Osteocyte (in vitro differentiated cells): Measurements from ENCODE around the gene IVNS1ABP. TPM values are rescaled to one million over a fixed set of nuclear protein-coding genes. Genes with fewer than 3 reads are reported as not detected.
"Not testable (repeated sequence)": the region's sequence is repeated elsewhere in the genome, so short reads cannot be mapped to it uniquely, and the experiment has no call there.

Experiments used
- DNase-seq: peaks from one replicate; pipeline ENCODE4 v3.0.0; 2021; ENCODE audit warnings: mixed read lengths; ENCODE audit not compliant: unreplicated experiment; ENCODE audit errors: extremely low spot score
- H3K27ac Mint-ChIP-seq: one replicate; pipeline ENCODE4 v1.8.0; 2021; ENCODE audit warnings: mild to moderate bottlenecking, mixed read lengths; ENCODE audit not compliant: unreplicated experiment
- H3K27me3 Mint-ChIP-seq: one replicate; pipeline ENCODE4 v1.8.0; 2021; ENCODE audit warnings: mixed read lengths; ENCODE audit not compliant: unreplicated experiment
- H3K36me3 Mint-ChIP-seq: one replicate; pipeline ENCODE4 v1.8.0; 2021; ENCODE audit warnings: mixed read lengths; ENCODE audit not compliant: unreplicated experiment
- H3K4me1 Mint-ChIP-seq: one replicate; pipeline ENCODE4 v1.8.0; 2021; ENCODE audit warnings: mixed read lengths; ENCODE audit not compliant: unreplicated experiment
- H3K4me3 Mint-ChIP-seq: one replicate; pipeline ENCODE4 v1.8.0; 2021; ENCODE audit warnings: mild to moderate bottlenecking, moderate library complexity, mixed read lengths; ENCODE audit not compliant: unreplicated experiment
- H3K9me3 Mint-ChIP-seq: one replicate; pipeline ENCODE4 v1.8.0; 2021; ENCODE audit warnings: mixed read lengths; ENCODE audit not compliant: unreplicated experiment
- total RNA-seq: library from RNA; stranded (reverse); gene quantifications from 2 replicates; pipeline ENCODE4 v1.2.1, GENCODE V29; 2021
- TF ChIP-seq, protein P1 (sequence below): fragments of 200-600 bp; sonication (generic); IDR thresholded peaks from 2 replicates; pipeline ENCODE4 v1.5.0; 2021; ENCODE audit warnings: antibody characterized with exemption, mild to moderate bottlenecking, moderate library complexity

The IVNS1ABP gene
- total RNA-seq, 1 donor from 2014 or later = 130 TPM

DNA sequence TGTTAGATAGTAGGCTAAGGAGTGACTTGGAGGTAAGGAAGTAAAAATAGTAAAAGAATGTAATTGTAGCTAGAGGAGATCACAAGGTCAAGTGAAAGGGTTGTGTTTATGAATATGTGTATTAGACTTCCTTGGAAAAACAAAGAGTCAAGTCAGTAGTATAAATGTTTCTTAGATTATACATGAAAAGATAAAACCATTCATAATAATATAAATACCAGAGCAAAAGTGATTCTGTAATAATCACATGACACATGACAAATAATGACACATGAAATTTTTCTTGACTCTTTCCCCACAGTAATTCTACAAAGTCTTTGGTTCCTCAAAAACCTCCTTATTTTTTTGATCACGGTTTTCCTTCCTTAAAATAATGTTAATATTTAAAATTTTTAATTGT is 56.4 kb downstream of the IVNS1ABP start:
- Mint-ChIP-seq H3K9me3 (no peaks in the 10 kb centered on the region), H3K4me3 (no peak overlapping the region), H3K27ac (peak overlapping the region; percentile 31), H3K36me3 (no peaks in the 10 kb centered on the region), H3K27me3 (no peaks in the 10 kb centered on the region), H3K4me1 (peaks cover 18% of the 10 kb centered on the region)
- DNase-seq = no peak
- TF ChIP-seq, protein P1, sequence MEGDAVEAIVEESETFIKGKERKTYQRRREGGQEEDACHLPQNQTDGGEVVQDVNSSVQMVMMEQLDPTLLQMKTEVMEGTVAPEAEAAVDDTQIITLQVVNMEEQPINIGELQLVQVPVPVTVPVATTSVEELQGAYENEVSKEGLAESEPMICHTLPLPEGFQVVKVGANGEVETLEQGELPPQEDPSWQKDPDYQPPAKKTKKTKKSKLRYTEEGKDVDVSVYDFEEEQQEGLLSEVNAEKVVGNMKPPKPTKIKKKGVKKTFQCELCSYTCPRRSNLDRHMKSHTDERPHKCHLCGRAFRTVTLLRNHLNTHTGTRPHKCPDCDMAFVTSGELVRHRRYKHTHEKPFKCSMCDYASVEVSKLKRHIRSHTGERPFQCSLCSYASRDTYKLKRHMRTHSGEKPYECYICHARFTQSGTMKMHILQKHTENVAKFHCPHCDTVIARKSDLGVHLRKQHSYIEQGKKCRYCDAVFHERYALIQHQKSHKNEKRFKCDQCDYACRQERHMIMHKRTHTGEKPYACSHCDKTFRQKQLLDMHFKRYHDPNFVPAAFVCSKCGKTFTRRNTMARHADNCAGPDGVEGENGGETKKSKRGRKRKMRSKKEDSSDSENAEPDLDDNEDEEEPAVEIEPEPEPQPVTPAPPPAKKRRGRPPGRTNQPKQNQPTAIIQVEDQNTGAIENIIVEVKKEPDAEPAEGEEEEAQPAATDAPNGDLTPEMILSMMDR = no peak

DNA sequence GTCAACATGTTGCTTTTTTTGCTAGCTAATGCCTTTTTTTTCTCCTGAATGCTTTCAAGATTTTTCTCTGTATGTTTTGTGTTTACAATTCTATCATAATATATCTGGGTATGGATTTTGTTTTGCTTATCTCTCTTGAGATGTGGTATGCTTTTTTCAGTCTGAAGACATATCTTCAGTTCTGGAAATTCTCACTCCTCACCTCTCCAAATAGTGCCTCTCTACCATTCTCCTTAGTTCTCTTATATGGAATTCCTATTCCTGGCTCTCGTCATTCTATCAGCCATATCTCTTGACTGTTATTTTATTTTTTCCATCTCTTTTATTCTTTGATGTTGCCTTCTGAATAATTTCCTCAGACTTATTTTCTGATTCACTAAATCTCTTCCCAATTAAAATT is 58.4 kb downstream of the IVNS1ABP start:
- no peaks in the 10 kb centered on the region for H3K9me3 Mint-ChIP-seq
- H3K27me3 Mint-ChIP-seq = no peaks in the 10 kb centered on the region
- H3K36me3 Mint-ChIP-seq = no peaks in the 10 kb centered on the region
- H3K27ac Mint-ChIP-seq = no peak overlapping the region
- H3K4me1 Mint-ChIP-seq = peaks cover 18% of the 10 kb centered on the region
- TF ChIP-seq, protein P1 = no peak
- H3K4me3 Mint-ChIP-seq = no peak overlapping the region
- DNase-seq = no peak

DNA sequence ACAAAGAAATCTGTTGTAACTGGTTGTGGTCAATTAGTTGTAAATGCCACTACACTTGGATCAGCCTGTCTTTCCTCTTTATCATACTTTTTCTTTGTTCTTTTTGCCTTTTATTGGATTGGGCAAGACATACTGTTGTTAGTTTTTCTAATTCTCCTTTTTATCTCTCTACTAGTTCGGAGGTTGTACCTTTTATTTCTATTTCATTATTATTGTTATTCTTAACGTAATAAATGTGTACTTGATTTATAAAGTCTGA is 59.2 kb downstream of the IVNS1ABP start:
- H3K9me3 Mint-ChIP-seq = no peaks in the 10 kb centered on the region
- H3K36me3 Mint-ChIP-seq = no peaks in the 10 kb centered on the region
- no peak overlapping the region for H3K27ac Mint-ChIP-seq
- H3K4me1 Mint-ChIP-seq = peaks cover 18% of the 10 kb centered on the region
- DNase-seq = no peak
- H3K4me3 Mint-ChIP-seq = no peak overlapping the region
- no peaks in the 10 kb centered on the region for H3K27me3 Mint-ChIP-seq
- TF ChIP-seq, protein P1 = no peak

DNA sequence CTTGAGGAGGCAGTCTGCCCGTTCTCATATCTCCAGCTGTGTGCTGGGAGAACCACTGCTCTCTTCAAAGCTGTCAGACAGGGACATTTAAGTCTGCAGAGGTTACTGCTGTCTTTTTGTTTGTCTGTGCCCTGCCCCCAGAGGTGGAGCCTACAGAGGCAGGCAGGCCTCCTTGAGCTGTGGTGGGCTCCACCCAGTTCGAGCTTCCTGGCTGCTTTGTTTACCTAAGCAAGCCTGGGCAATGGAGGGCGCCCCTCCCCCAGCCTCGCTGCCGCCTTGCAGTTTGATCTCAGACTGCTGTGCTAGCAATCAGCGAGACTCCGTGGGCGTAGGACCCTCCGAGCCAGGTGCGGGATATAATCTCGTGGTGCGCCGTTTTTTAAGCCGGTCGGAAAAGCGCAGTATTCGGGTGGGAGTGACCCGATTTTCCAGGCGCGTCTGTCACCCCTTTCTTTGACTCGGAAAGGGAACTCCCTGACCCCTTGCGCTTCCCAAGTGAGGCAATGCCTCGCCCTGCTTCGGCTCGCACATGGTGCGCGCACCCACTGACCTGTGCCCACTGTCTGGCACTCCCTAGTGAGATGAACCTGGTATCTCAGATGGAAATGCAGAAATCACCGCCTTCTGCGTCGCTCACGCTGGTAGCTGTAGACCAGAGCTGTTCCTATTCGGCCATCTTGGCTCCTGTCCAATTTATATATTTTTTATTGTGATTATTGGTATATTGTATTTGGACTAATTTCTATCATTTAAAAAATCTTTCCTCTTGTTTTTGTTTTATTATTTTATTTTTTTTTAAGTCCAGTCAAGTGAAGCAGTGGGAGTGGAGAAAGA is 59.7 kb downstream of the IVNS1ABP start:
- H3K27ac Mint-ChIP-seq, H3K36me3 Mint-ChIP-seq, H3K9me3 Mint-ChIP-seq, H3K27me3 Mint-ChIP-seq, H3K4me3 Mint-ChIP-seq, DNase-seq: not testable (repeated sequence)
- peaks cover 18% of the 10 kb centered on the region for H3K4me1 Mint-ChIP-seq

DNA sequence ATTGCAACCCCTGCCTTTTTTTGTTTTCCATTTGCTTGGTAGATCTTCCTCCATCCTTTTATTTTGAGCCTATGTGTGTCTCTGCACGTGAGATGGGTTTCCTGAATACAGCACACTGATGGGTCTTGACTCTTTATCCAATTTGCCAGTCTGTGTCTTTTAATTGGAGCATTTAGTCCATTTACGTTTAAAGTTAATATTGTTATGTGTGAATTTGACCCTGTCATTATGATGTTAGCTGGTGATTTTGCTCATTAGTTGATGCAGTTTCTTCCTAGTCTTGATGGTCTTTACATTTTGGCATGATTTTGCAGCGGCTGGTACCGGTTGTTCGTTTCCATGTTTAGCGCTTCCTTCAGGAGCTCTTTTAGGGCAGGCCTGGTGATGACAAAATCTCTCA is 61.4 kb downstream of the IVNS1ABP start:
- not testable (repeated sequence) for H3K36me3 Mint-ChIP-seq, H3K4me3 Mint-ChIP-seq, H3K27ac Mint-ChIP-seq, H3K9me3 Mint-ChIP-seq, DNase-seq, H3K27me3 Mint-ChIP-seq
- peaks cover 14% of the 10 kb centered on the region for H3K4me1 Mint-ChIP-seq

DNA sequence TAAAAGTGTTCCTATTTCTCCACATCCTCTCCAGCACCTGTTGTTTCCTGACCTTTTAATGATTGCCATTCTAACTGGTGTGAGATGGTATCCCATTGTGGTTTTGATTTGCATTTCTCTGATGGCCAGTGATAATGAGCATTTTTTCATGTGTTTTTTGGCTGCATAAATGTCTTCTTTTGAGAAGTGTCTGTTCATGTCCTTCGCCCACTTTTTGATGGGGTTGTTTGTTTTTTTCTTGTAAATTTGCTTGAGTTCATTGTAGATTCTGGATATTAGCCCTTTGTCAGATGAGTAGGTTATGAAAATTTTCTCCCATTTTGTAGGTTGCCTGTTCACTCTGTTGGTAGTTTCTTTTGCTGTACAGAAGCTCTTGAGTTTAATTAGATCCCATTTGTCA is 64.6 kb downstream of the IVNS1ABP start:
- not testable (repeated sequence) for H3K9me3 Mint-ChIP-seq, H3K27me3 Mint-ChIP-seq, H3K4me1 Mint-ChIP-seq, H3K36me3 Mint-ChIP-seq, H3K27ac Mint-ChIP-seq, DNase-seq, H3K4me3 Mint-ChIP-seq

DNA sequence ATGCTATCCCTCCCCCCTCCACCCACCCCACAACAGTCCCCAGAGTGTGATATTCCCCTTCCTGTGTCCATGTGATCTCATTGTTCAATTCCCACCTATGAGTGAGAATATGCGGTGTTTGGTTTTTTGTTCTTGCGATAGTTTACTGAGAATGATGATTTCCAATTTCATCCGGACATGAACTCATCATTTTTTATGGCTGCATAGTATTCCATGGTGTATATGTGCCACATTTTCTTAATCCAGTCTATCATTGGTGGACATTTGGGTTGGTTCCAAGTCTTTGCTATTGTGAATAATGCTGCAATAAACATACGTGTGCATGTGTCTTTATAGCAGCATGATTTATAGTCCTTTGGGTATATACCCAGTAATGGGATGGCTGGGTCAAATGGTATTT is 65.1 kb downstream of the IVNS1ABP start:
- DNase-seq, H3K9me3 Mint-ChIP-seq, H3K36me3 Mint-ChIP-seq, H3K27me3 Mint-ChIP-seq, H3K4me1 Mint-ChIP-seq, H3K4me3 Mint-ChIP-seq, H3K27ac Mint-ChIP-seq: not testable (repeated sequence)
